ENCODE measurements around the gene PNMA6E.
A peak's percentile ranks its signal among the peaks of the same experiment; 100 is the strongest.

The PNMA6E gene

GRCh38 chrX:153384390-153384789 is 16.8 kb downstream of the PNMA6E start:
- DNase-seq (ENCODE audit: low read depth), result no peak

GRCh38 chrX:153382563-153383482 is 18.3 kb downstream of the PNMA6E start:
- no peak for DNase-seq (ENCODE audit: low read depth)

- peak; percentile 91 for DNase-seq (ENCODE audit: low read depth)
Measured at GRCh38 chrX:153381684-153382532, 19.2 kb downstream of the PNMA6E start.

- DNase-seq (ENCODE audit: low read depth), result no peak
Measured at GRCh38 chrX:153380691-153381090, 20.5 kb downstream of the PNMA6E start.

GRCh38 chrX:153379971-153380581 is 21.1 kb downstream of the PNMA6E start:
- DNase-seq (ENCODE audit: low read depth), result no peak

GRCh38 chrX:153379508-153379907 is 21.6 kb downstream of the PNMA6E start:
- DNase-seq (ENCODE audit: low read depth), result no peak

GRCh38 chrX:153378607-153379006 is 22.5 kb downstream of the PNMA6E start:
- no peak for DNase-seq (ENCODE audit: low read depth)

- no peak for DNase-seq (ENCODE audit: low read depth)
Measured at GRCh38 chrX:153377727-153378126, 23.4 kb downstream of the PNMA6E start.

- DNase-seq (ENCODE audit: low read depth), result no peak
Measured at GRCh38 chrX:153375571-153375970, 25.6 kb downstream of the PNMA6E start.

GRCh38 chrX:153374426-153374825 is 26.7 kb downstream of the PNMA6E start:
- DNase-seq (ENCODE audit: low read depth), result no peak

GRCh38 chrX:153372949-153373348 is 28.2 kb downstream of the PNMA6E start:
- DNase-seq (ENCODE audit: low read depth), result no peak

- no peak for DNase-seq (ENCODE audit: low read depth)
Measured at GRCh38 chrX:153371256-153371655, 29.9 kb downstream of the PNMA6E start.

GRCh38 chrX:153370293-153371055 is 30.7 kb downstream of the PNMA6E start:
- DNase-seq (ENCODE audit: low read depth), result no peak

GRCh38 chrX:153366878-153367538 is 34.1 kb downstream of the PNMA6E start:
- no peak for DNase-seq (ENCODE audit: low read depth)

- DNase-seq (ENCODE audit: low read depth), result no peak
Measured at GRCh38 chrX:153366119-153366518, 35.0 kb downstream of the PNMA6E start.

- no peak for DNase-seq (ENCODE audit: low read depth)
Measured at GRCh38 chrX:153365670-153366069, 35.5 kb downstream of the PNMA6E start.

- no peak for DNase-seq (ENCODE audit: low read depth)
Measured at GRCh38 chrX:153361781-153362397, 39.3 kb downstream of the PNMA6E start.

- DNase-seq (ENCODE audit: low read depth), result no peak
Measured at GRCh38 chrX:153357877-153358276, 43.3 kb downstream of the PNMA6E start.

- DNase-seq (ENCODE audit: low read depth), result no peak
Measured at GRCh38 chrX:153353416-153353815, 47.7 kb downstream of the PNMA6E start.

- DNase-seq (ENCODE audit: low read depth), result no peak
Measured at GRCh38 chrX:153352858-153353257, 48.3 kb downstream of the PNMA6E start.

- DNase-seq (ENCODE audit: low read depth), result no peak
Measured at GRCh38 chrX:153351981-153352380, 49.2 kb downstream of the PNMA6E start.
